Neural cell (in vitro differentiated cells): Measurements from ENCODE around the gene PTPN20. TPM values are rescaled to one million over a fixed set of nuclear protein-coding genes. Genes with fewer than 3 reads are reported as not detected.

Experiments
- H2AFZ ChIP-seq: fragments of 200-600, 300-800 bp; sonication (generic), shearing (Covaris generic); 2 replicates; pipeline ENCODE4 v1.6.0; 2014; ENCODE audit warnings: low read depth, mild to moderate bottlenecking, antibody characterized with exemption, low read length, moderate library complexity
- H3F3A ChIP-seq: fragments of 200-600 bp; shearing (Covaris generic); 2 replicates; pipeline ENCODE4 v1.6.1; 2016; ENCODE audit warnings: mild to moderate bottlenecking, moderate library complexity, mixed read lengths, antibody characterized with exemption, low read length; ENCODE audit not compliant: insufficient read depth, poor library complexity, severe bottlenecking
- H3K27ac ChIP-seq: fragments of 200-600, 300-800 bp; sonication (generic), shearing (Covaris generic); 2 replicates; pipeline ENCODE4 v1.5.1; 2014; ENCODE audit warnings: mild to moderate bottlenecking, low read length, moderate library complexity
- H3K27me3 ChIP-seq: fragments of 300-800, 200-600 bp; sonication (generic), shearing (Covaris generic); 2 replicates; pipeline ENCODE4 v1.6.0; 2014; ENCODE audit warnings: mild to moderate bottlenecking, low read depth, low read length, moderate library complexity; ENCODE audit not compliant: insufficient read depth
- H3K36me3 ChIP-seq: fragments of 300-800, 200-600 bp; sonication (generic), shearing (Covaris generic); 2 replicates; pipeline ENCODE4 v1.5.1; 2014; ENCODE audit warnings: mild to moderate bottlenecking, antibody characterized with exemption, low read length, moderate library complexity; ENCODE audit not compliant: insufficient read depth
- H3K4me2 ChIP-seq: fragments of 300-800, 200-600 bp; sonication (generic), shearing (Covaris generic); 2 replicates; pipeline ENCODE4 v1.6.0; 2014; ENCODE audit warnings: mild to moderate bottlenecking, low read length
- H3K4me3 ChIP-seq: fragments of 300-800, 200-600 bp; sonication (generic), shearing (Covaris generic); 2 replicates; pipeline ENCODE4 v1.5.1; 2014; ENCODE audit warnings: mild to moderate bottlenecking, low read length, moderate library complexity
- H3K79me2 ChIP-seq: fragments of 200-600 bp; shearing (Covaris generic); replicated peaks from 2 replicates; pipeline ENCODE4 v1.6.0; 2014; ENCODE audit warnings: mild to moderate bottlenecking, low read length, moderate library complexity; ENCODE audit not compliant: insufficient read depth
- H3K9ac ChIP-seq: fragments of 300-800, 200-600 bp; sonication (generic), shearing (Covaris generic); 2 replicates; pipeline ENCODE4 v1.6.1; 2016; ENCODE audit warnings: mild to moderate bottlenecking, low read length, mixed read lengths
- H3K9me2 ChIP-seq: fragments of 200-600 bp; shearing (Covaris generic); 2 replicates; pipeline ENCODE4 v1.6.1; 2016; ENCODE audit warnings: mild to moderate bottlenecking, low read length, mixed read lengths; ENCODE audit not compliant: insufficient read depth
- H3K9me3 ChIP-seq: fragments of 200-600, 300-800 bp; sonication (generic), shearing (Covaris generic); 2 replicates; pipeline ENCODE4 v1.6.1; 2016; ENCODE audit warnings: mild to moderate bottlenecking, mixed run types, low read length, moderate library complexity, mixed read lengths
- H4K20me1 ChIP-seq: fragments of 200-600 bp; shearing (Covaris generic); 2 replicates; pipeline ENCODE4 v1.6.1; 2016; ENCODE audit warnings: mild to moderate bottlenecking, mixed run types; ENCODE audit not compliant: insufficient read depth
- EP300 ChIP-seq: fragments of 450-650 bp; conservative IDR thresholded peaks from 2 replicates; pipeline ENCODE4 v1.6.1; 2014; ENCODE audit warnings: antibody characterized with exemption, mild to moderate bottlenecking, moderate library complexity; ENCODE audit not compliant: poor library complexity, severe bottlenecking
- EZH2 ChIP-seq: fragments of 200-600, 300-800 bp; shearing (Covaris generic), sonication (generic); IDR thresholded peaks from 2 replicates; pipeline ENCODE4 v1.6.1; 2014; ENCODE audit warnings: antibody characterized with exemption, low read length, borderline replicate concordance, mild to moderate bottlenecking; ENCODE audit not compliant: insufficient read depth, poor library complexity, severe bottlenecking
- MXI1 ChIP-seq: fragments of 450-650 bp; conservative IDR thresholded peaks from 2 replicates; pipeline ENCODE4 v1.6.1; 2014; ENCODE audit warnings: antibody characterized with exemption, mild to moderate bottlenecking; ENCODE audit not compliant: poor library complexity, severe bottlenecking
- POLR2AphosphoS5 ChIP-seq: IDR thresholded peaks from 2 replicates; pipeline ENCODE4 v1.6.1; 2012
- RAD21 ChIP-seq: fragments of 450-650 bp; conservative IDR thresholded peaks from 2 replicates; pipeline ENCODE4 v1.6.1; 2014; ENCODE audit warnings: antibody characterized with exemption, mild to moderate bottlenecking, moderate library complexity
- SMC3 ChIP-seq: fragments of 450-650 bp; conservative IDR thresholded peaks from 2 replicates; pipeline ENCODE4 v1.6.1; 2014; ENCODE audit warnings: antibody characterized with exemption, mild to moderate bottlenecking, moderate library complexity; ENCODE audit not compliant: poor library complexity
- TAF1 ChIP-seq: IDR thresholded peaks from 2 replicates; pipeline ENCODE4 v1.6.1; 2012; ENCODE audit warnings: low read depth
- polyA plus RNA-seq: library from polyadenylated mRNA; depleted of rRNA; stranded (reverse); fragments of >200 nt; gene quantifications from 2 replicates; pipeline ENCODE4 v1.2.3, GENCODE V29; 2014
- TF ChIP-seq, protein P1 (sequence below): IDR thresholded peaks from 2 replicates; pipeline ENCODE4 v1.6.1; 2012; ENCODE audit warnings: borderline replicate concordance
- TF ChIP-seq, protein P2 (sequence below): fragments of 450-650 bp; IDR thresholded peaks from 2 replicates; pipeline ENCODE4 v1.5.1; 2014; ENCODE audit warnings: antibody characterized with exemption, mild to moderate bottlenecking, moderate library complexity; ENCODE audit not compliant: poor library complexity, severe bottlenecking

Gene PTPN20
- polyA plus RNA-seq, 1 donor from 2014 or later: not detected

GRCh38 chr10:47013507-47014154 lies 102.4 kb downstream of the PTPN20 start:
- no peak overlapping the region for H3K27ac ChIP-seq
- no peaks in the 10 kb centered on the region for H4K20me1 ChIP-seq
- H3K9ac ChIP-seq: no peak overlapping the region
- H3F3A ChIP-seq: no peaks in the 10 kb centered on the region
- no peaks in the 10 kb centered on the region for H3K79me2 ChIP-seq
- H3K36me3 ChIP-seq: no peaks in the 10 kb centered on the region
- H3K9me2 ChIP-seq: no peaks in the 10 kb centered on the region
- H3K4me3 ChIP-seq: no peak overlapping the region
- TF ChIP-seq POLR2AphosphoS5: no peak
- no peak for TF ChIP-seq MXI1
- TF ChIP-seq, protein P1, sequence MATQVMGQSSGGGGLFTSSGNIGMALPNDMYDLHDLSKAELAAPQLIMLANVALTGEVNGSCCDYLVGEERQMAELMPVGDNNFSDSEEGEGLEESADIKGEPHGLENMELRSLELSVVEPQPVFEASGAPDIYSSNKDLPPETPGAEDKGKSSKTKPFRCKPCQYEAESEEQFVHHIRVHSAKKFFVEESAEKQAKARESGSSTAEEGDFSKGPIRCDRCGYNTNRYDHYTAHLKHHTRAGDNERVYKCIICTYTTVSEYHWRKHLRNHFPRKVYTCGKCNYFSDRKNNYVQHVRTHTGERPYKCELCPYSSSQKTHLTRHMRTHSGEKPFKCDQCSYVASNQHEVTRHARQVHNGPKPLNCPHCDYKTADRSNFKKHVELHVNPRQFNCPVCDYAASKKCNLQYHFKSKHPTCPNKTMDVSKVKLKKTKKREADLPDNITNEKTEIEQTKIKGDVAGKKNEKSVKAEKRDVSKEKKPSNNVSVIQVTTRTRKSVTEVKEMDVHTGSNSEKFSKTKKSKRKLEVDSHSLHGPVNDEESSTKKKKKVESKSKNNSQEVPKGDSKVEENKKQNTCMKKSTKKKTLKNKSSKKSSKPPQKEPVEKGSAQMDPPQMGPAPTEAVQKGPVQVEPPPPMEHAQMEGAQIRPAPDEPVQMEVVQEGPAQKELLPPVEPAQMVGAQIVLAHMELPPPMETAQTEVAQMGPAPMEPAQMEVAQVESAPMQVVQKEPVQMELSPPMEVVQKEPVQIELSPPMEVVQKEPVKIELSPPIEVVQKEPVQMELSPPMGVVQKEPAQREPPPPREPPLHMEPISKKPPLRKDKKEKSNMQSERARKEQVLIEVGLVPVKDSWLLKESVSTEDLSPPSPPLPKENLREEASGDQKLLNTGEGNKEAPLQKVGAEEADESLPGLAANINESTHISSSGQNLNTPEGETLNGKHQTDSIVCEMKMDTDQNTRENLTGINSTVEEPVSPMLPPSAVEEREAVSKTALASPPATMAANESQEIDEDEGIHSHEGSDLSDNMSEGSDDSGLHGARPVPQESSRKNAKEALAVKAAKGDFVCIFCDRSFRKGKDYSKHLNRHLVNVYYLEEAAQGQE: no peak
- no peak for TF ChIP-seq SMC3
- no peak for TF ChIP-seq EZH2
- no peak for TF ChIP-seq EP300
- no peak for TF ChIP-seq RAD21
- TF ChIP-seq TAF1: no peak
- TF ChIP-seq, protein P2, sequence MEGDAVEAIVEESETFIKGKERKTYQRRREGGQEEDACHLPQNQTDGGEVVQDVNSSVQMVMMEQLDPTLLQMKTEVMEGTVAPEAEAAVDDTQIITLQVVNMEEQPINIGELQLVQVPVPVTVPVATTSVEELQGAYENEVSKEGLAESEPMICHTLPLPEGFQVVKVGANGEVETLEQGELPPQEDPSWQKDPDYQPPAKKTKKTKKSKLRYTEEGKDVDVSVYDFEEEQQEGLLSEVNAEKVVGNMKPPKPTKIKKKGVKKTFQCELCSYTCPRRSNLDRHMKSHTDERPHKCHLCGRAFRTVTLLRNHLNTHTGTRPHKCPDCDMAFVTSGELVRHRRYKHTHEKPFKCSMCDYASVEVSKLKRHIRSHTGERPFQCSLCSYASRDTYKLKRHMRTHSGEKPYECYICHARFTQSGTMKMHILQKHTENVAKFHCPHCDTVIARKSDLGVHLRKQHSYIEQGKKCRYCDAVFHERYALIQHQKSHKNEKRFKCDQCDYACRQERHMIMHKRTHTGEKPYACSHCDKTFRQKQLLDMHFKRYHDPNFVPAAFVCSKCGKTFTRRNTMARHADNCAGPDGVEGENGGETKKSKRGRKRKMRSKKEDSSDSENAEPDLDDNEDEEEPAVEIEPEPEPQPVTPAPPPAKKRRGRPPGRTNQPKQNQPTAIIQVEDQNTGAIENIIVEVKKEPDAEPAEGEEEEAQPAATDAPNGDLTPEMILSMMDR: no peak
- no peaks in the 10 kb centered on the region for H3K27me3 ChIP-seq
- no peak overlapping the region for H3K4me2 ChIP-seq
- H3K9me3 ChIP-seq: no peaks in the 10 kb centered on the region
- H2AFZ ChIP-seq: no peak overlapping the region

DNA sequence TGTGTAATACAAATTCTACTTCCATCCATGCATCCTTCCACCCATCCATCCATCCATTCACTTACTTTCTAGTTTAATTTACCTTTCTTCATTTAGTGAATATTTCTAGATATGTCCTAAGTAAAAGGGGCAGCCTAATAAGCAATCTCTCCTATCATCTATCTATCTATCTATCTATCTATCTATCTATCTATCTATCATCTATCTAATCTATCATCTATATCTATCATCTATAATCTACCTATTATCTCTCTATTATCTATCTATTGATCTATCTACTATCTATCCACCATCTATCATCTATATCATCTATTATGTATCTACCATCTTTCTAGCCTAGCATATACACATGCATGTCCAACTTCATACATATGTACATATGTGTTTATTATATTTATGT lies 104.2 kb downstream of the PTPN20 start:
- TF ChIP-seq TAF1 (no peak), MXI1 (no peak), POLR2AphosphoS5 (no peak)
- no peaks in the 10 kb centered on the region for H3F3A ChIP-seq

More for the DNA sequence above, 104.2 kb downstream of the PTPN20 start:
- no peak overlapping the region for H3K4me2 ChIP-seq
- no peak overlapping the region for H3K27ac ChIP-seq
- H3K9me3 ChIP-seq: no peaks in the 10 kb centered on the region
- H3K9ac ChIP-seq: no peak overlapping the region
- H3K4me3 ChIP-seq: no peak overlapping the region
- H3K79me2 ChIP-seq: no peaks in the 10 kb centered on the region
- no peak overlapping the region for H2AFZ ChIP-seq
- H3K36me3 ChIP-seq: no peaks in the 10 kb centered on the region
- no peaks in the 10 kb centered on the region for H3K27me3 ChIP-seq
- no peaks in the 10 kb centered on the region for H3K9me2 ChIP-seq
- no peaks in the 10 kb centered on the region for H4K20me1 ChIP-seq
